DOHH2 (cell line): ENCODE data around the gene LCE3D.
"Not testable (repeated sequence)": the region's sequence is repeated elsewhere in the genome, so short reads cannot be mapped to it uniquely, and the experiment has no call there.

Source experiments
- H3F3A ChIP-seq: fragments of 200-600 bp; sonication (generic), shearing (Covaris generic); 2 replicates; pipeline ENCODE4 v1.6.0; 2016; ENCODE audit warnings: antibody characterized with exemption, mild to moderate bottlenecking; ENCODE audit not compliant: control insufficient read depth, insufficient read depth
- H3K27ac ChIP-seq: fragments of 200-600 bp; sonication (generic); 2 replicates; pipeline ENCODE4 v1.5.1; 2014; ENCODE audit warnings: low read depth, mild to moderate bottlenecking, low read length, moderate library complexity
- H3K27me3 ChIP-seq: fragments of 200-600 bp; sonication (generic); 2 replicates; pipeline ENCODE4 v1.6.1; 2014; ENCODE audit warnings: mild to moderate bottlenecking, low read length, mixed read lengths; ENCODE audit not compliant: control insufficient read depth
- H3K36me3 ChIP-seq: fragments of 200-600 bp; sonication (generic); 2 replicates; pipeline ENCODE4 v1.6.1; 2014; ENCODE audit warnings: mild to moderate bottlenecking, low read length, moderate library complexity, mixed read lengths; ENCODE audit not compliant: control insufficient read depth
- H3K4me1 ChIP-seq: fragments of 200-600 bp; sonication (generic); 2 replicates; pipeline ENCODE4 v1.6.1; 2014; ENCODE audit warnings: mild to moderate bottlenecking, low read length, mixed read lengths; ENCODE audit not compliant: control insufficient read depth
- H3K4me2 ChIP-seq: fragments of 200-600 bp; sonication (generic); 2 replicates; pipeline ENCODE4 v1.6.0; 2014; ENCODE audit warnings: mild to moderate bottlenecking, low read length, moderate library complexity
- H3K4me3 ChIP-seq: fragments of 200-600 bp; sonication (generic); 2 replicates; pipeline ENCODE4 v1.5.1; 2014; ENCODE audit warnings: mild to moderate bottlenecking, low read length, mixed read lengths
- H3K79me2 ChIP-seq: fragments of 200-600 bp; sonication (generic); 2 replicates; pipeline ENCODE4 v1.6.1; 2014; ENCODE audit warnings: mild to moderate bottlenecking, low read length, mixed read lengths; ENCODE audit not compliant: control insufficient read depth
- H3K9me2 ChIP-seq: fragments of 200-600 bp; sonication (generic); replicated peaks from 2 replicates; pipeline ENCODE4 v1.6.1; 2014; ENCODE audit warnings: mild to moderate bottlenecking, low read length, mixed read lengths; ENCODE audit not compliant: control insufficient read depth
- H3K9me3 ChIP-seq: fragments of 200-600 bp; sonication (generic); 2 replicates; pipeline ENCODE4 v1.6.1; 2014; ENCODE audit warnings: antibody characterized with exemption, low read length, mixed read lengths; ENCODE audit not compliant: control insufficient read depth, insufficient read depth
- H4K20me1 ChIP-seq: fragments of 200-600 bp; sonication (generic); 2 replicates; pipeline ENCODE4 v1.6.0; 2014; ENCODE audit warnings: low read depth, mild to moderate bottlenecking, antibody characterized with exemption, low read length, moderate library complexity; ENCODE audit not compliant: control insufficient read depth, insufficient read depth
- CTCF ChIP-seq: fragments of 200-600 bp; sonication (generic); IDR thresholded peaks from one replicate; pipeline ENCODE4 v1.5.1; 2014; ENCODE audit warnings: antibody characterized with exemption, mild to moderate bottlenecking, low read depth, low read length; ENCODE audit not compliant: poor library complexity, severe bottlenecking
- EZH2phosphoT487 ChIP-seq: fragments of 200-600 bp; sonication (generic); IDR thresholded peaks from 2 replicates; pipeline ENCODE4 v1.6.1; 2017; ENCODE audit warnings: borderline replicate concordance, mild to moderate bottlenecking, antibody characterized with exemption, low read length, moderate library complexity, mixed read lengths

Gene LCE3D

GRCh38 chr1:152565115-152565514 is 15.2 kb downstream of the LCE3D start:
- H3K36me3 ChIP-seq, result no peaks in the 10 kb centered on the region
- H3K4me1 ChIP-seq, result no peaks in the 10 kb centered on the region
- no peak overlapping the region for H3K4me3 ChIP-seq
- no peaks in the 10 kb centered on the region for H3K9me3 ChIP-seq
- H3K27ac ChIP-seq, result no peak overlapping the region
- H4K20me1 ChIP-seq, result no peaks in the 10 kb centered on the region
- no peaks in the 10 kb centered on the region for H3K79me2 ChIP-seq
- H3K9me2 ChIP-seq, result no peaks in the 10 kb centered on the region
- H3K27me3 ChIP-seq, result no peaks in the 10 kb centered on the region
- no peak overlapping the region for H3K4me2 ChIP-seq
- H3F3A ChIP-seq, result no peaks in the 10 kb centered on the region
- no peak for TF ChIP-seq CTCF
- TF ChIP-seq EZH2phosphoT487, result no peak

GRCh38 chr1:152548358-152548757 is 32.0 kb downstream of the LCE3D start:
- H4K20me1 ChIP-seq, H3K27me3 ChIP-seq, H3K4me1 ChIP-seq, H3K9me2 ChIP-seq, H3K27ac ChIP-seq, H3K4me3 ChIP-seq, H3K79me2 ChIP-seq, H3K36me3 ChIP-seq, H3F3A ChIP-seq, H3K4me2 ChIP-seq, H3K9me3 ChIP-seq: not testable (repeated sequence)

GRCh38 chr1:152546704-152547103 is 33.6 kb downstream of the LCE3D start:
- Histone ChIP-seq H4K20me1 (no peaks in the 10 kb centered on the region), H3F3A (no peaks in the 10 kb centered on the region), H3K4me3 (no peak overlapping the region), H3K36me3 (no peaks in the 10 kb centered on the region), H3K79me2 (no peaks in the 10 kb centered on the region), H3K9me2 (no peaks in the 10 kb centered on the region), H3K27ac (no peak overlapping the region), H3K4me2 (no peak overlapping the region), H3K4me1 (no peaks in the 10 kb centered on the region), H3K9me3 (no peaks in the 10 kb centered on the region), H3K27me3 (no peaks in the 10 kb centered on the region)
- TF ChIP-seq EZH2phosphoT487 (no peak), CTCF (no peak)

- Histone ChIP-seq H3K4me2 (no peak overlapping the region), H3K9me2 (no peaks in the 10 kb centered on the region), H3K4me3 (no peak overlapping the region), H4K20me1 (no peaks in the 10 kb centered on the region), H3K27me3 (no peaks in the 10 kb centered on the region), H3K27ac (no peak overlapping the region), H3K36me3 (no peaks in the 10 kb centered on the region), H3K4me1 (no peaks in the 10 kb centered on the region), H3K9me3 (no peaks in the 10 kb centered on the region), H3F3A (no peaks in the 10 kb centered on the region), H3K79me2 (no peaks in the 10 kb centered on the region)
- TF ChIP-seq CTCF (peak; percentile 59), EZH2phosphoT487 (no peak)
Measured at GRCh38 chr1:152543820-152544219, 36.5 kb downstream of the LCE3D start.
